Stimulated activated CD4-positive, alpha-beta T cell treated with anti-CD3 and anti-CD28 coated beads, Interleukin-15, amount 100 ng/mL, for 1 hour (primary cell): ENCODE results near the gene SH2B3.
"Not testable (repeated sequence)": the region's sequence is repeated elsewhere in the genome, so short reads cannot be mapped to it uniquely, and the experiment has no call there.

ENCODE experiments used
- DNase-seq, 2 donors: peaks; one replicate each; pipeline ENCODE4 v3.0.0-alpha.2; 2020; ENCODE audit warnings: low read depth in 1 of 2, low spot score in 1 of 2

Gene SH2B3

DNA sequence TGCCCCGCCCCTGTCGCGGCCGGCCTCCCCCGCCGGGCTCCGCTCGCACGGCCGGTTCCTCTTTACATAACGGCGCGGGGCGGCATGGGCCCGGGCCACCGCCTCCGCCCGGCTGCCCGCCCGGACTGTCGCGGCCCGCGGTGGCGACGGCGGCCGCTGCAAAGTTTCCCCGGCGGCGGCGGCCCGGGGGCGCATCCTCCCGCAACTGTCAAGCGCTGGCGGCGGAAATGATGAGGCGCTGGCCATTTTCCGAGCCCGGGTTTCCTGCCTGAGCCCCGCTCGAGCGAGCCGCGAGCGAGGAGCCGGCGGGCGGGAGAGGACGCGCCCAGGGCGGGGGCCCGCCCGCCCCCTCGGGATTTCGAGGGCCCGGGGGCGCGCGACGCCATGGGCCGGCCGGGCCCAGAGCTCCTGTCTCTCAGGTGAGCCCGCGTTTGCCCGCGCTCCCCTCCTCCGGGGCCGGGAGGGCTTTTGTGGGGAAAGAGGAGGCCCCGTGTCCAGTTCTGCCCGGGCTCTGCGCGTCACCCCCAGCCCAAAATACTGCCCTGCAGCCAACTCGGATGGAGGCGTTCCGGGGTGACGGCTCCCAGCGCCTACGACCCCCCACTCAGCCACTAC lies at the start of gene SH2B3:
Gene SH2B3, plus strand, starts transcription at position 65 of the 615 bp plus-strand sequence. CDS start 12,223 bp downstream, outside the sequence.
- no peak for DNase-seq

GRCh38 chr12:111359231-111359913 lies 46.4 kb upstream of the SH2B3 start:
- DNase-seq = no peak

DNA sequence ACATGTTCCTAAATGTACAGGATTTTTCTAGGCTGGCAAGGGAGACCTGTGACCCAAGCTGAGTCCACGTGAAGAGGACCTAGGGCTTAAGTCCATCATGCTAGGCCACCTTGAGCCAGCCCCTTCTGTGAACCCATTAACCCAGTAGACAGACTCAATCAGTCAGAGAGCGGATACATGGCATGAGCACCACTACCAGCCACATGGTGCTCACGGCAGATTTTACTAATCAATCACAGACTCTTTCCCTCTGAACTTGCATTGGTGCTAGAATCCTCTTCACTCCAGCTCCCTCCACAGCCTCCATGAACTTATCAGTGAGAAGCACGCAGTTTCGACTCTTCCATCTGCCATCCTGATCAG lies 45.8 kb upstream of the SH2B3 start:
- DNase-seq = no peak

- no peak for DNase-seq
These were observed 45.3 kb upstream of the SH2B3 start for GRCh38 chr12:111360325-111360930.

GRCh38 chr12:111361073-111361716 lies 44.5 kb upstream of the SH2B3 start:
- no peak for DNase-seq

DNA sequence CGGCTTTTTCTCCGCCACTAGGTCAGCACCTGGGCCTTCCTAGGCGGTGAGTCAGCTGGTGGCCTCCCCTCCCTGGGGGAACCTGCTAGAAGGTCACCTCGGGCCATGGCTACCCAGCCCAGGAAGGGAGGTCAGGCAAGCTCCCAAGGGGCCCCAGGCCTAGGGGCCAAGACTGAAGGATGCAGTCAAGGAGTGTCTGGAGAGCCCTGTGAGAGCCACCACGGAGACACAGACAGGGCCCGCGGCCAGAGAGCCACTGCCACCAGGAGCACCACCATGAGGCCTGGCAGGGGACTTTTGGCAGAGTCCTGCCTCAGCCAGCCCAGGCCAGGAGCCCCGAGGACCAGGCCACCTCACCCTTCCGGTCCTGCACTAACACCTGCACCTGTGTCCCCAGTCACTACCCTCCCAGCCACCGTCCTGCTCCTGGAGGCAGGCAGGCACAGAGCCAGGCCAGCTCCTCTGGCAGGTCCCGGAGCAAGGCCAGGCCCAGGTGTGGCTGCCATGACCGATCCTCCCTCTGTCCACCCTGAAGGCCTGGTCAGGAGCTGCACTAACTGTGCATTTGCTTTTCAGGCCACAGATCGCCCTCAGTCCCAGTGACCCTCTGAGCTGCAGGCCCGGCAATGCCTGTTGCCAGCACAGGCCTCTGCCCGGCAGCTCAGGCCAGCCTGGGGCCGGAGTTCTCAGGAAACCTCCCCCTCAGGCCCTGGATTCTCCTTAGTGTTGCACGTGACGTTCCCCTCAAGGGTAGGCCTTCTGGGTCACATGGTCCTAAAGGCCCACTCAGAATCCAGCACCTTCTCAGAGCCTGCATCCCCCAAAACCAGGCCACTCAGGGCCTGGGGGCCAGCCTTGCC lies 43.8 kb upstream of the SH2B3 start:
- no peak for DNase-seq

DNA sequence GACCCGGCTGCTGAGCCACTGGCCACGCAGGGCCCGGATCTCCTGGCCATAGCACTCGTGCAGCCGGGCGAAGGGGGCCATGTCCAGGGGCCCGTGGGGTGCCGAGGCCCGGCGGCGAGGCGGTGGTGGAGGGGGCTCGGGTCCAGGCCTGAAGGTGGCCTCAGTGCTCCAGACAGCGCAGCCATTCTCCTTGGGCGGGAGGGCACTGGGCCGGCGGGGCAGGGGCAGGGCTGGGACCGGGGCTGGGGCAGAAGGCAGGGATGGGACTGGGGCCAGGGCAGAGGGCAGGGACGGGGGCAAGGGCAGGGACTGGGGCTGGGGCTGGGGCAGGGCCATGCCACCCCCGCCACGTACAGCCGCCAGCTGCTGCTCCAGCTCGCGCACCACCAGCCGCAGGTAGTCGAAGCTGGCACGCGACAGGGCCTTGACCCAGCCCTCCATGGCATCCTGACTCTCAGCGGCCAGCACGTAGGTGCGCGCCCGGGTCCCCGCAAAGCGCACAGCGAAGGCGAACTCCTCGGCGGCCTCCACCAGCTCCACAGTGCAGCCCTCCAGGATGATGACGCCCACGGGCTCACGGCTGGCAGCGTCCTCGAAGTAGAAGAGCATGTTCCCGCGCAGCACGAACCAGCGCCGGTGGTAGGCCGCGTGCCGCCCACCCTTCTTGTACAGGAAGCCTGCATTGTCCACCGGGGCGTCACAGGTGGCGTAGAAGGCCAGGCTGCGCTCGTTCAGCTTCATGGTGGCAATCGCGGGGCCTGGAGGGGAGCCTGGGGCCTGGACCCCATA lies 42.8 kb upstream of the SH2B3 start:
- no peak for DNase-seq

DNA sequence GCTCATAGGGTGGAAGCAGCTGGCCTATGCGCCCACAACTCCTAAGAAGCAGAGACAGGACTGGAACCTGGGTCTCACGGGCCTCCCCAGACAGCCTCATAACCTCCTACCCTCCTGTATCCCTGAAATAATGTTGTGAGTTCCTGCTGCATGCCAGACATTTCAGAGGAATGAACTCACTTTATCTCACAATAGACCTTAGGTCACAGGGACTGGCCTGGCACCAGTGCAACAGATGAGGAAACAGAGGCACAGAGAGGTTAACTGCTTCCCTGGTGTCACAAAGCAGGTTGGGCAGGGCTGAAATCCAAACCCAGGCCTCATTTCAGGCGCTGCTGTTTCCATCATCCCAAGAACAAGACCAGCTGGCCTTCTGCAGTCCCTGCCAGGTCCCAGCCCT lies 42.1 kb upstream of the SH2B3 start:
- no peak for DNase-seq

DNA sequence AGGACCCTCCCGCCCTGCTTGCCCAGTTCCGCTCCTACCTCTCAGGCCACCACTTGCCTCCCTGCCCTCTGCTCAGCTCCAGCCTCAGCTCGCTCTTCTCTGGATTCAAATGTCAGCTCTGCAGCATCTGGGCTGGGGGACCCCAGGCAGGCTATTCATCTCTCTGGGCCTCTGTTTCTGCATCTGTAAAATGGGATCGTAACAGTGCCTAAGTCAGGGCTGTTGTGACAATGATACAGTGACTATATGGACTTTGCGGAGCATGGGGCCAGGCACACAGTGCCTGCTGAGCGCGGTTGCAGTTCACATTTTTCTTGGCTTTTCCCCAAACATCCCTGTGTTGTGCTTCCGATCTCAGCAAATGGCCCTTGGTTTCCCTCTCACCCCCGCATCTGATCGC lies 39.6 kb upstream of the SH2B3 start:
- DNase-seq = no peak

GRCh38 chr12:111366583-111366982 lies 39.1 kb upstream of the SH2B3 start:
- DNase-seq = no peak

GRCh38 chr12:111367661-111368221 lies 38.0 kb upstream of the SH2B3 start:
- DNase-seq = no peak

DNA sequence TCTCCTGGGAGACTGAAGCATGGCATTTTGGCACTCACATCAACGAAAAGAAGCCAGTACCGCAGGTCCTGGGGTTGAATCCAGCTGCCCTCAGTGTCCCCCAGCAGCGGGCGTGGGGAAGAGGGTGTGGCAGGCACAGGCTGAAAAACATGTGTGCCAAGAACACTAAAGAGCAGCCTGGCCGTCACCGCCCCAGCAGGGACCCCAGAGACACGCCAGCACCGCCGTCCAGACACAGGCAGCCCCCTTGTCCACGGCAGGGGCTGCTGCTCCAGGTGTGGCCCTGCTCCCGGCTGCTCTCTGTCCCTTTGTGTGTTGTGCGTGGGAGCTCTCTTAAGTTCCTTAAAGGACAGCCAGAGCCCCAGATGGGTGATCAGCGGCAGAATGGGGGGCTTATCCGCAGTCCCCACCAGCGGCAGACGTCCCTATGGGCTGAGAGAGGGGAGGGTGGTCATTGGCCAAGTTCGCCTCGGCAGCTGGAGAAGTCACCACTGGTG lies 37.4 kb upstream of the SH2B3 start:
- no peak for DNase-seq

GRCh38 chr12:111368788-111369495 lies 36.8 kb upstream of the SH2B3 start, which contains the start of gene PHETA1:
Gene PHETA1 (minus strand): TSS chr12:111369095. CDS start chr12:111363427, 5,668 bp downstream.
- DNase-seq = peak; percentile 48 to 76

GRCh38 chr12:111369496-111370220 lies 36.1 kb upstream of the SH2B3 start:
- DNase-seq = no peak

GRCh38 chr12:111373231-111373630 lies 32.5 kb upstream of the SH2B3 start:
- not testable (repeated sequence) for DNase-seq

- no peak for DNase-seq
These were observed 28.3 kb upstream of the SH2B3 start for GRCh38 chr12:111377440-111377839.

DNA sequence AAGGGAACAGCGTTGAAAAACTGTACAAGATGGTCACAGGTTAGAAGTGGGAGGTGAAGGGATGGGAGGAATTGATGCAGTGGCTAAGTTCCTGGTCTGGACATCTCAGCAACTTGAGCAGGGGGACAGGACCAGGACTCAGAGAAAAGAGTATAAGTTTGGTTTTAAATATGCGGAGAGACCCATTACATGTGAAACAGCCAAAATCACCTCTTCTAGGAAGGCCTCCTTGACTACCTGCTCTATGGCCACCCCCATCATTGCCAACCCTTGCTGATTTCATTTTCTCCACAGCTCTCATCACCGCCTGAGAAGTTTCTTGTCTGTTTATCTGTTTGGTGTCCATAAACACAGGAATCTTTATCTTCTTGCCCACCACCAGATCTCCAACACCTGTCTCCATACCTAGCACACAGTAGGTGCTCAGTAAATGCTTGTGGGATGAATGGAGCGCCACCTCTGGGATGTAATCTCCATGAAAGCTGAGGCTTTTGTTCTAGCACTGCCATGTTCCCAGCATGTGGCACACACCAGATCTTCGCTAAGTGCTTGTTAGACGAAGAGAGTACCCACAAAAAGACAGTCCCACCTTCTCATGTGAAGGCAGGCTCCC lies 25.7 kb upstream of the SH2B3 start:
- no peak for DNase-seq

GRCh38 chr12:111384596-111384995 lies 21.1 kb upstream of the SH2B3 start:
- no peak for DNase-seq
